Stimulated activated memory B cell treated with anti-CD40 and anti-IgM and Interleukin-4, amounts not matched to agents 10 μg/mL and 1 μg/mL and 100 μg/mL, for 72 hours (primary cell): Measurements from ENCODE around the gene TRAPPC3L.

ENCODE experiments used
- ATAC-seq: fragments of 150-1000 bp; cut with Tn5 transposase; 2 replicates; pipeline ENCODE4 v1.10.0; 2021
- H3K27ac Mint-ChIP-seq: one replicate; pipeline ENCODE4 v1.8.0; 2022; ENCODE audit warnings: mild to moderate bottlenecking, mixed read lengths
- H3K27me3 Mint-ChIP-seq: one replicate; pipeline ENCODE4 v1.8.0; 2022; ENCODE audit warnings: mixed read lengths
- H3K36me3 Mint-ChIP-seq: one replicate; pipeline ENCODE4 v1.8.0; 2022; ENCODE audit warnings: mixed read lengths
- H3K4me1 Mint-ChIP-seq: one replicate; pipeline ENCODE4 v1.8.0; 2022; ENCODE audit warnings: mixed read lengths
- H3K4me3 Mint-ChIP-seq: one replicate; pipeline ENCODE4 v1.8.0; 2022; ENCODE audit warnings: mild to moderate bottlenecking, moderate library complexity, mixed read lengths
- H3K9me3 Mint-ChIP-seq: one replicate; pipeline ENCODE4 v1.8.0; 2022; ENCODE audit warnings: mixed read lengths

TRAPPC3L gene

DNA sequence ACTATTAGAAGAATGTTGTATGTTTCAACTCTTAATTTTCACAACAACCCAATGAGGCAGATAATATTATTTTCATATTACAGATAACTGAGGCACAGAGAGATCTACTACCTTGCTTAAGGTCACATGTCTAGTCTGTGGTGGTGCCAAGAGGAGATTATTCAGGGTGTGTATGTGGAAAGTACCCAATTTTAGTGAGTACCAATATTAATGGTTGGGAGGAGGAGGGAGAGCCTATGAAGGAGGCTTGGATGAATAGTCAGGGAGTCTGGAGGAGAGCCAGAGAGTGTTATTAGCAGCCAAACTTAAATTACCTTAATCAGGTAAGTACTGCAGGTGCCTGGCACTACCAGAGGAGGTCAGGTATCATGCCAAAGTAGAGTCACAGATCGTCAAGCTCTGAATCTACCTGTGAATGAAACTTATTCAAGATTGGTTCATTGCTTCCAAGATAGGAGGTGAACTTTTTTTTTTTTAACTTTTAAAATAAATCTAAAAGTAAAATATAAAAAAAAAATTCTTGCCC is 95.2 kb downstream of the TRAPPC3L start:
- Mint-ChIP-seq H3K4me1 (peaks cover 32% of the 10 kb centered on the region), H3K4me3 (no peak overlapping the region), H3K9me3 (no peaks in the 10 kb centered on the region), H3K27me3 (no peaks in the 10 kb centered on the region), H3K27ac (peak overlapping the region; percentile 73), H3K36me3 (no peaks in the 10 kb centered on the region)
- no peak for ATAC-seq

DNA sequence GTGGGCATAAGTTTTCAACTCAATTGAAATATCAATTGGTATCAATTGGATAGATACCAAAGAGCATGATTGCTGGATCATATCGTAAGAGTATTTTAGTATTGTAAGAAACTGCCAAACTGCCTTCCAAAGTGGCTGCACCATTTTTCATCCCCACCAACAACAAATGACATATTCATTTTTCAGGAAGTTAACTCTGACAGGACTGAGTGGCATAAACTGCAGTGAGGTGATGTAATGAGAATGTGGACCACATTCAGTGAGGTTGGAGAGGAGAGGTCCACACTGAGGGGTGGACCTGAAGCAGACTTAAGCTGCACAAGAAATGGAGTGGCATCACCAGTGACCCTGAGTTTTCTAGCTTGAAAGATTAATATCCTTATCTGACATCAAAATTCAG is 95.9 kb downstream of the TRAPPC3L start:
- Mint-ChIP-seq H3K27me3 (no peaks in the 10 kb centered on the region), H3K27ac (peak overlapping the region; percentile 73), H3K4me1 (peaks cover 35% of the 10 kb centered on the region), H3K9me3 (no peaks in the 10 kb centered on the region), H3K36me3 (no peaks in the 10 kb centered on the region), H3K4me3 (no peak overlapping the region)
- ATAC-seq: no peak

DNA sequence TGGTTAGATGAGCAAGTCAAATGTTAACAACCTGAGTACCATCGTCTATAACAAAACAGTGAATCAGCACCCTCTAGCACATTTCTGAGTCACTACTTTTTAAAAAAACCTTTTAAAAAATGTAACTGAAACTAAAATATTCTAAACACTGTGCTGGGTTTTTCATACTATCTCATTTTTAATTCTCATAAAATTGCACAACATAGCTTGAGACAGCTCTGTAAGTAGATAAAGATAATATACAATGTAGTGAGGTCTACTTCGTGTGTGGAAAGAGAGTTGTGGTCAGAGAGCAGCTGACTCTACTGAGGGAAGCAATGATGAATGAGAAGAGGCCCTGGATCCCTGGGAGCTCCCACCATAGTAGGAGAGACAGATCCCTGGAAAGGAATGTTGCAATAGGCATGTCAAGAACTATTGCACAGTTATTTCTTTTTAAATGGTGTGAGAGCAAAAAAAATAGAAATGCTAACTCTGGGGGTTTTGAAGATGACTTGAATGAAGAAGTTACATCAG is 97.9 kb downstream of the TRAPPC3L start:
- Mint-ChIP-seq H3K4me3 (no peak overlapping the region), H3K9me3 (no peaks in the 10 kb centered on the region), H3K4me1 (peaks cover 44% of the 10 kb centered on the region), H3K36me3 (no peaks in the 10 kb centered on the region), H3K27ac (peak overlapping the region; percentile 3), H3K27me3 (no peaks in the 10 kb centered on the region)
- ATAC-seq: no peak

DNA sequence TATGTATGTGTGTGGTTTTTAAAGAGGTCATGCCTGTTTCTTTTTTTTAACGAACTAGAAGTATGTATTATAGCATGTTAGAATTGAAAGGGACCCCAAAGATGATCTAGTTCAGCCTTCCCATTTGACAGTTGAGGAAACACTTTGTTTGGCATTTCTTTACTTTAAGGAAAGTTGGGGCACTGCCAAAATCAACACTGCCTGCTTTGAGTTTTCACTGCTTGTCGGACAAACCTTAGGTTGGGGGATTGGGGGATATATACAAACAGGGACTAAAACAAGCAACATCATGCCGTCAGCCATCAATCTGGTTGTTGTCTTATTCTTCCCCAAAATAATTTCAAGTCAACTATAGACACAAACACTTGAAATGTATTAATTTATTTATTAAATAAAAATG is 98.4 kb downstream of the TRAPPC3L start:
- ATAC-seq: no peak
- Mint-ChIP-seq H3K36me3 (no peaks in the 10 kb centered on the region), H3K9me3 (no peaks in the 10 kb centered on the region), H3K27me3 (no peaks in the 10 kb centered on the region), H3K4me3 (no peak overlapping the region), H3K27ac (no peak overlapping the region), H3K4me1 (peaks cover 44% of the 10 kb centered on the region)

DNA sequence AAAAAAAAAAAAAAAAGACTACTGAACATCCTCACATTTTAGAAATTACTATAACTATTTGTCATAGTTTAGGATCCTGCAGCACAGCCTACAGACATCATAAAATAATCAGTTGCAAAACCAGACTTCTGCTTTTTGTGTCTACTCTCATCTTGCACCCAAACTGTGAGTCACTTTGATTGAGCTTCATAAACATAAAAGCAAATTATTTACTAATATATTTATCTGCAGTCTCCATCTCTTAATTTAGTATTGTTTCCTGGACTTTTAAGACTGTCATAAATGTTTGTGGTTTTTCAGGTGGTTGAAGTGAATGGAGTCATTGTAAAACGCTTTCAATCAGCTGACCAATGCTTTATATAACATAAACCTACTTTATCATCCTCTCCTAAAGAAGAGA is 99.1 kb downstream of the TRAPPC3L start:
- Mint-ChIP-seq H3K4me1 (peaks cover 39% of the 10 kb centered on the region), H3K4me3 (no peak overlapping the region), H3K36me3 (no peaks in the 10 kb centered on the region), H3K27ac (no peak overlapping the region), H3K9me3 (no peaks in the 10 kb centered on the region), H3K27me3 (no peaks in the 10 kb centered on the region)
- no peak for ATAC-seq

DNA sequence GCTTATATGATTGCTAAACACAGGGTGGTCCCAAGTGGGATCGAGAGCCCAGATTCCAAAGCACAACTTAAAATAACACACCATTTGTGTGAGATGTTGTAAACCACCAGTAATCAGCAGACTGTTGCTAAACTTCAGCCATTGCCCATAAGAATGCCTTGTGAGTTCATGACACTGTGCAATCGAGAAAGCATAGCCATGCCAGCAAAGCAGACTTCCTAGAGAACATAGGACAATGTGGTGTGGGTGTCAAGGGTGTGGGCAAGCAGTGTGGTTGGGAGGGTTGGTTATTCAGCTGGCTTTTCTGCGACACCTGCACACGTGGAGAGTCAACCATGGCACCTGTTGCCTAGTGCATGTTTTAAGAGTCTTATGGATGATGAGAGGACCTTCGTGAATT is 100.4 kb downstream of the TRAPPC3L start:
- Mint-ChIP-seq H3K4me3 (no peak overlapping the region), H3K36me3 (no peaks in the 10 kb centered on the region), H3K27ac (no peak overlapping the region), H3K9me3 (no peaks in the 10 kb centered on the region), H3K4me1 (peaks cover 26% of the 10 kb centered on the region), H3K27me3 (no peaks in the 10 kb centered on the region)
- ATAC-seq: no peak
